Lower leg skin (tissue), 3 donors: ENCODE measurements around the gene PDK4.

Experiments used
- POLR2A ChIP-seq, 2 donors: fragments of 450-650 bp; IDR thresholded peaks; one replicate each; pipeline ENCODE4 v1.6.1; 2016 to 2017; ENCODE audit warnings: antibody characterized with exemption in 2 of 2, mild to moderate bottlenecking in 1 of 2, moderate library complexity in 1 of 2
- TF ChIP-seq, protein P1 (sequence below), 3 donors: fragments of 450-650 bp; IDR thresholded peaks; one replicate each; pipeline ENCODE4 v1.5.1; 2016; ENCODE audit warnings: antibody characterized with exemption in 3 of 3, mild to moderate bottlenecking in 3 of 3, moderate library complexity in 2 of 3

DNA sequence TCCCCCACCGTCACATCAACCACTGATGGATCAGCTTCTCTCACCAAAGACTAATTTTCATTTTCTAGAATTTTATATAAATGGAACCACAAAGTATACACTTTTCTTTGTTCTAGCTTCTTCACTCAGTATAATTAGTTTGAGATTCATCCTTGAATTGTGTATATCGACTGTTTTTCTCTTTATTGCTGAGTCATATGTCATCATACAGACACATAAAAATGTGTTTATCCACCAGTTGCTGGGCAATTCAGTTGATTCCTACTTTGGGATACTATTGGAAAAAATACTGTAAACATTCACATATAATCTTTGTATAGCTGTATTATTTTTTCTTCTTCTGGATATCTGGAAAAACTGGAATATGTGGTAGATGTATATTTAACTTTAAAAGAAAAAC, 26.6 kb downstream of the PDK4 start:
- TF ChIP-seq POLR2A (IDR thresholded peaks at IDR 0.05) = no peak
- TF ChIP-seq, protein P1, sequence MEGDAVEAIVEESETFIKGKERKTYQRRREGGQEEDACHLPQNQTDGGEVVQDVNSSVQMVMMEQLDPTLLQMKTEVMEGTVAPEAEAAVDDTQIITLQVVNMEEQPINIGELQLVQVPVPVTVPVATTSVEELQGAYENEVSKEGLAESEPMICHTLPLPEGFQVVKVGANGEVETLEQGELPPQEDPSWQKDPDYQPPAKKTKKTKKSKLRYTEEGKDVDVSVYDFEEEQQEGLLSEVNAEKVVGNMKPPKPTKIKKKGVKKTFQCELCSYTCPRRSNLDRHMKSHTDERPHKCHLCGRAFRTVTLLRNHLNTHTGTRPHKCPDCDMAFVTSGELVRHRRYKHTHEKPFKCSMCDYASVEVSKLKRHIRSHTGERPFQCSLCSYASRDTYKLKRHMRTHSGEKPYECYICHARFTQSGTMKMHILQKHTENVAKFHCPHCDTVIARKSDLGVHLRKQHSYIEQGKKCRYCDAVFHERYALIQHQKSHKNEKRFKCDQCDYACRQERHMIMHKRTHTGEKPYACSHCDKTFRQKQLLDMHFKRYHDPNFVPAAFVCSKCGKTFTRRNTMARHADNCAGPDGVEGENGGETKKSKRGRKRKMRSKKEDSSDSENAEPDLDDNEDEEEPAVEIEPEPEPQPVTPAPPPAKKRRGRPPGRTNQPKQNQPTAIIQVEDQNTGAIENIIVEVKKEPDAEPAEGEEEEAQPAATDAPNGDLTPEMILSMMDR (IDR thresholded peaks at IDR 0.05) = no peak
